SK-N-SH (cell line): Measurements from ENCODE around the gene QSER1.

Experiments
- NRF1 ChIP-seq: IDR thresholded peaks from 2 replicates; pipeline ENCODE4 v1.6.1; 2012; ENCODE audit warnings: low read depth, mild to moderate bottlenecking, low read length
- POLR2AphosphoS5 ChIP-seq: IDR thresholded peaks from 2 replicates; pipeline ENCODE4 v1.6.1; 2012; ENCODE audit warnings: low read depth, low read length
- USF1 ChIP-seq: IDR thresholded peaks from 2 replicates; pipeline ENCODE4 v1.4.0; 2012; ENCODE audit warnings: low read depth, borderline replicate concordance
- TF ChIP-seq, protein P1 (sequence below): fragments of 200-600 bp; sonication (generic); IDR thresholded peaks from 2 replicates; pipeline ENCODE4 v1.6.1; 2017; ENCODE audit warnings: antibody characterized with exemption, mild to moderate bottlenecking, moderate library complexity

DNA sequence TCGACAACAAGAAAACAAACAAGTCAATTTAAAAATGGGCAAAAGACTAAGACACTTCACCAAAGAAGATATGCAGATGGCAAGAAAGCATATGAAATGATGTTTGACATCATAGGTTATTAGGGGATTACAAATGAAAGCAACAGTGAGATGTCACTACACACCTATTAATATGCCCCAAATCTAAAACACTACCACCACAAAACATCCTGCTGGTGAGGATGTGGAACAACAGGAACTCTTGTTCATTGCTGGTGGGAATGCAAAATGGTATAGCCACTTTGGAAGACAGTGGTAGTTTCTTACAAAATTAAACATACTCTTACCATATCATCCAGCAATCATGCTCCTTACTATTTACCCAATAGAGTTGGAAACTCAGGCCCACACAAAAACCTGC is 33.9 kb upstream of the QSER1 start:
- TF ChIP-seq USF1: no peak
- TF ChIP-seq POLR2AphosphoS5: no peak
- TF ChIP-seq, protein P1, sequence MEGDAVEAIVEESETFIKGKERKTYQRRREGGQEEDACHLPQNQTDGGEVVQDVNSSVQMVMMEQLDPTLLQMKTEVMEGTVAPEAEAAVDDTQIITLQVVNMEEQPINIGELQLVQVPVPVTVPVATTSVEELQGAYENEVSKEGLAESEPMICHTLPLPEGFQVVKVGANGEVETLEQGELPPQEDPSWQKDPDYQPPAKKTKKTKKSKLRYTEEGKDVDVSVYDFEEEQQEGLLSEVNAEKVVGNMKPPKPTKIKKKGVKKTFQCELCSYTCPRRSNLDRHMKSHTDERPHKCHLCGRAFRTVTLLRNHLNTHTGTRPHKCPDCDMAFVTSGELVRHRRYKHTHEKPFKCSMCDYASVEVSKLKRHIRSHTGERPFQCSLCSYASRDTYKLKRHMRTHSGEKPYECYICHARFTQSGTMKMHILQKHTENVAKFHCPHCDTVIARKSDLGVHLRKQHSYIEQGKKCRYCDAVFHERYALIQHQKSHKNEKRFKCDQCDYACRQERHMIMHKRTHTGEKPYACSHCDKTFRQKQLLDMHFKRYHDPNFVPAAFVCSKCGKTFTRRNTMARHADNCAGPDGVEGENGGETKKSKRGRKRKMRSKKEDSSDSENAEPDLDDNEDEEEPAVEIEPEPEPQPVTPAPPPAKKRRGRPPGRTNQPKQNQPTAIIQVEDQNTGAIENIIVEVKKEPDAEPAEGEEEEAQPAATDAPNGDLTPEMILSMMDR: no peak
- TF ChIP-seq NRF1: no peak
